Right renal cortex interstitium (tissue), 3 donors: ENCODE measurements around the gene OSMR. TPM values are rescaled to one million over a fixed set of nuclear protein-coding genes. Genes with fewer than 3 reads are reported as not detected.
"Not testable (repeated sequence)": the region's sequence is repeated elsewhere in the genome, so short reads cannot be mapped to it uniquely, and the experiment has no call there.

ENCODE experiments used
- DNase-seq, 3 donors: peaks; one replicate each; pipeline ENCODE4 v3.0.0-alpha.2; 2013; ENCODE audit warnings: low read depth in 3 of 3, low spot score in 2 of 3
- polyA plus RNA-seq, 3 donors: library from polyadenylated mRNA; unstranded; fragments of 120-200 nt; gene quantifications; one replicate each; pipeline ENCODE4 v1.2.1, GENCODE V29; 2013; ENCODE audit not compliant: insufficient read length in 3 of 3

OSMR gene
- polyA plus RNA-seq, 3 donors, result 8.4 to 10.7 (median 9.8) TPM

DNA sequence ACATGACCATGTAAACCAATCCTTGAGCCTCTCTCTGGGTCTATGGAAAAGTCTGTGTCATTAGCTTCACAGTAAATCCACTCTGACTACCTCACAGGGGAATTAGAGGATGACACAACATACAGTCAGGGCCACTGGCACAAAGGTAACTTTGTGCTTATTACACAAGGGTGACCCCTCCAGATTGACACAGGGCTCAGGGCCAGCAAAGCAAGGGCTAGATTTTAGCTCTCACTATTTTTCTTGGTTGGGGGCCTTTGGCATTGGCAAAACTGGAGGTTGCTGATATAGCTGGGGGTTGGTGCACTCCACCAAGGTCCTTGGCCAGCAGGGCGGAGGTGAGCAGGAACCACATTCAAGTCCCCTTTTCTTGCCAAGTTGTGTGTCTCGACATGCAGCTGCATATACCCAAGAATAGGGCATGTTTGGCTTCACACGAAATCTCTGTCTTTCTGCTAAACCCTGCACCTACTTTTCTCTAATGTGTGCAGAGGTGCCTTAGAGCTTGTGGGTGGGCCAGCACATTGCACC, 15.2 kb upstream of the OSMR start:
- no peak for DNase-seq

DNA sequence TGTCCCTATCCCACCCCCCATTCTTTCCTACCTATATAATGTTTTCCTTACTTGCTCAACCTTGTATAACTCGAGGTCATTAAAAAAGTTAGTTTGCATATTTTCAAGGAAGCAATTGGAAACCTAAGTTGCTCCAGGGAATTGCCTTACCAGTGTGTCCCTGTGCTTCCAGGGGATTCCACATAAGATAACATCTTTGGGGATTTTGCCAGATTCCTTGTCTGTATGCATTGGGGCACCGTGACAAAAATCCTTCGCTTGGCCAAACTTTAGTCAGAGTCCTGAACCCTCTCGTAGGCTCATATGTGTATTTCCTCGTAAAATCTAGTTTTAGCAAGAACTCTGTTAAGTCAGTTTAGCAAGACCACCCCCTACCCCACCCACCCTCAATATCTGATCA, 14.7 kb upstream of the OSMR start:
- DNase-seq, result no peak

DNA sequence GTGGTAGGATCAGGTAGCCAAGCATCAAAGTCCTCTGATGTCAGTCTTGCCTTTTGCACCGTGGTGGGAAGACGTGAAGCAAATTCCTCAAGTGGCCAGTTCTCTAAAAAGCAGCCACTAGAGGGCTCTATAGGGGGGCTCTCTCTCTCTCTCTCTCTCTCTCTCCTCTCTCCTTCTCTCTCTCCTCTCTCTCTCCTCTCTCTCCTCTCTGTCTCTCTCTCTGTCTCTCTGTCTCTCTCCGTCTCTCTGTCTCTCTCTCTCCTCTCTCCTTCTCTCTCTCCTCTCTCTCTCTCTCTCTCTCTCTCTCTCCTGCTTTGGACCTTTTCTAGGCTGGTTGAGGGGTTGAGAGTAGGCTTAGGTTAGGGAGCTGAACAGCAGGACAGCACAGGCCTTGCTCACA, 13.9 kb upstream of the OSMR start:
- DNase-seq, result no peak

DNA sequence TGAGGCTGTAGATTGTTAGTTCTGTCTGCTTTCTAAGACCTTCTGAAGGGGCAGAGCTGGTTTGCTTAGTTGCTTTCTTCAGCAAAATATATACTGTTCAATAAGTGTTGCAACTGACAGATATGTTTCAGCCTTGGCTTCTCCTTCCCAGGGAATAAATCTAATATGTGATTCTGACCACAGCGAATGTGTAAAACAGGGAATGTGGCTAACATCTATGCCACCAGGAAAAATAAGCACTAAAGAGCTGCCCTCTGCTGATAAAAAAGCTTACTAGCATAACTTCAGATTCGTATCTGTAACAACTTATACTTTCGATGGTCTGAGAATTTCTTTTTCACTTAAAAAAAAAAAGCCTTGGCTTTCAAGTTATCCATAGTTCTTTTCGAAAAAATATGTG, 13.0 kb upstream of the OSMR start:
- DNase-seq, result no peak

- DNase-seq, result no peak
Observed at GRCh38 chr5:38835887-38836286, 9.9 kb upstream of the OSMR start.

DNA sequence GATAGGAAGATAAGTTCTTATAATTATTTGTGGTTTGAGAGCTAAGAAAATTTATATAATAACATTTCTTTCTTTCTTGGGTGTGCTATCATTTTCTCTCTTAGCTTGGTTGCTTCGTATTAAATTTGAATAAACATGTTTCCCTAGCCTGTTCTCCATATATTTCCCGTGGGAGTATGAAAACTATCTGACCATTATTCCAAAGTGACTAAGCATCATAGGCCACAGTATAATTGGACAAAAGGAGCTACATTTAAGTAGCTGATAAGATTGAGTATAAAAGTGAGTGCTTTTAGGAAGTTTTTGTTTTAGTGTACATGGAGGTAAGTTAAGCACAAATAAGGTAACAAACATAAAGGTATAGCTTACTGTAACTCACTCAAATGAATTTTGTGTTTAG, 8.4 kb upstream of the OSMR start:
- no peak for DNase-seq

- no peak for DNase-seq
Observed at GRCh38 chr5:38837932-38838331, 7.9 kb upstream of the OSMR start.

DNA sequence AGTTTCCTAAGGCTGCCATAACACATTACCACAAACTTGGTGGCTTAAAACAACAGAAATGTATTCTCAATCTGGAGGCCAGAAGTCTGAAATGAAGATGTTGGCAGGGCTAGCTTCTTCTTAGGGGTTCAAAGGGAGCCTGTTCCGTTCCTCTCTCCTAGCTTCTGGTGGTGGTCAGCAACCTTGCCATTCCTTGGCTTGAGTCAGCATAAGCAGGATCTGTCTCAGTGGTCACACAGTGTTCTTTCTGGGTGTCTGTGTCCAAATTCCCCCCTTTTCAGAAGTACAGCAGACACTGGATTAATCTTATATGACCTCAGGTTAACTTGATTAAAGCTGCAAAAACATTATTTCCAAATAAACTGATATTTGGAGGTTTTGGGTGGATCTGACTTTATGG, 2.1 kb upstream of the OSMR start:
- no peak for DNase-seq

DNA sequence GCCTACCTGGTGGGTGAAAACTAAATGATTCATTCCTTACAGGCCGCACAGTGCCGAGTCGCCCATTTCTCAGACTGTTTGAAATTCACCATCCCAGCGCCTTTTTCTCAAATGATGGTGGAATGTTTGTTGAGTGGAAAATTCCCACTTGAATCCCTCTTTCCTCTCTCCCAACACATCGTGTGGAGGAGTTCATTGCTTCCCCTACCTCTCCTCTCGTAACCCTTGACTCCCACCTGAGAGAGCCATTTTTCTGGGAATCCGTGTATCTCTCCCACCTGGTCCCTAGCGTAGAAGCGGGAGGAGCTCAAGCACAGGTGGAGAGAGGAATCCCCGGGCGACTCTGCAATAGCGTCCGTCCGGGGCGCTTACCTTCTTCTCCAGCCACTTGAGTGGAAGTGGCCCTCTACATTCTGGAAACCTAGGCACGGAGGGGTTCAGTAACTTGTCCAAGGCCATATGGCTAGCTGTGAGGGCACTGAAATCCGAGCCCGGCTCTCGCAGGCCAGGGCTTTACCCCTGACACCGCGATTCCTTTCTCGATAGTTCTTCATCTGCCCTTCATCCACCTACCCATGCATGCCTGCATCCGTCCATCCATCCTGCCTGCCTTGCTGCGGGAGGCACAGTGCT, 683 bp downstream of the OSMR start:
- DNase-seq, result no peak

GRCh38 chr5:38847559-38848347, 1.9 kb downstream of the OSMR start:
- no peak for DNase-seq

DNA sequence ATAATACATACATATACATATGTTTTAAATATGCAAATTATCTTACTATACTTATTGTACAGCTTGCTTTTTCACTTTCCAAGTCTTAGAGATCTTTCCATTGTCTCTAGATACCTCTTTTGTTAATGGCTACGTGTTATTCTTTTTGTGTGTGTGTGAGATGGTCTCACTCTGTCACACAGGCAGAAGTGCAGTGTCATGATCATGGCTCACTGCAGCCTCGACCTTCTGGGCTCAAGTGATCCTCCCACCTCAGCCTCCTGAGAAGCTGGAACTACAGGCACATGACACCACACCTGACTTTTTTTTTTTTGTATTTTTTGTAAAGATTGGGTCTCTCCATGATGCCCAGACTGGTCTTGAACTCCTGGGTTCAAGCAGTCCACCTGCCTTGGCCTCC, 2.8 kb downstream of the OSMR start:
- no peak for DNase-seq

DNA sequence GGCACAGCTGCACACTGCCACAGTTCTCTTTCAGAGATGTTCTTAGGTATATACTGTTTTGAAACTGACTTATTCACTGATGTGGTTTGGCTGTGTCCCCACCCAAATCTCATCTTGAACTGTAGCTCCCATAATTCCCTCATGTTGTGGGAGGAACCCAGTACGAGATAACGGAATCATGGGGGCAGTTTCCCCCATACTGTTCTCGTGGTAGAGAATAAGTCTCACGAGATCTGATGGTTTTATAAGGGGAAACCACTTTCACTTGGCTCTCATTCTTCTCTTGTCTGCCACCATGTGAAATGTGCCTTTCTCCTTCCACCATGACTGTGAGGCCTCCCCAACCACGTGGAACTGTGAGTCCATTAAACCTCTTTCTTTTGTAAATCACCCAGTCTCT, 5.8 kb downstream of the OSMR start:
- not testable (repeated sequence) for DNase-seq

DNA sequence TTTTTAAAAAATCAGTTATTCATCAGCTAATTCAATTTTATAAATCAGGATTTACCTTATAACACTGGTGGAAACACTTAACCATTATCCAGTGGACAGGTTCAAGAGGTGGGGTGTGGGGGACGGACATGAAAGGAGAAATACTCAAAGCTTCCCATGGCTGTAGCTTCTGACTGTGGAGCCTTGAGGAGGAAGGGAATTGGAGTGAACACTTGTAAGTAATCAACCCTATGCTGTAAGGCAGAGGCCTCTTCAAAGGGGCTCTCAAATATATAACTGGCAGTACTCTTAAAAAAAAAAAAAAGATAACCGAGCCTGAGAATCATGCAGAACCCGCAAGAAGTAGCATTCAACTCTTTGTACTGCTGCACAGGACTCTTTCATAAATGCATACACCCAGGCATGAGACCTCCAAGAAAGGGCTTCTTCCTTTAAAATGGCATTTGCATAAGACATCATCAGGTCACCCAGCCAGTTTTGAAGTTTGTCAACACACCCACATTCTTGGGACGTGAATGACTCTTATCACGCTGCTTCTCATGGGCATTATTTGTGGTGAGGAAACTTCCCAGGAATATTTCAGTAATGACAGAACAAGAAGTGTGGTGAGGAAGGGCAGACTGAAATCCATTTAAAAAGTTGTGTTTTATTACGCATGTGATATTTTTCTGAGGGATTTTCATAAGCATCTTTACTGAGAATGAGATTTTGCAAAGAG, 8.1 kb downstream of the OSMR start:
- no peak for DNase-seq

DNA sequence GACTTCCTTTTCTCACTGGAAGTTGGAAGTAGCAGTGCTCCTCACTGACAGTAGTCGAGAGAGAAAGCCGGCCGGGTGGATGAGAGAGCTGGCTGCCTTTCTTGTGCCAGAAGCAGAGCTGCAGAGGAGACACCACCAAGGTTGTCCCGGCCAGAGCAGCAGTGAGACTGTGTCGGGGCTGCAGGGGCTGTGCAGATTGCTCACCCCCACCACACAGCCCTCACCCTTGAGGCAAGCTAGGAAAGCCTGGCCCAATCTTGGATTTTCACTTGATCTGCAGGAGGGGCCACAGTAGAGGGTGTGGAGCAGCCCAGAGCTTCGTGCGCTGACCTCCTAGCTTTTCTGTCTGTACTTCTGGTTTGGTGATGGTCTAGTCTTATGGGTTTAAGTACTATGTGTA, 9.1 kb downstream of the OSMR start:
- no peak for DNase-seq

- no peak for DNase-seq
Observed at GRCh38 chr5:38856660-38857059, 10.8 kb downstream of the OSMR start.

- no peak for DNase-seq
Observed at GRCh38 chr5:38858839-38859238, 13.0 kb downstream of the OSMR start.

GRCh38 chr5:38861986-38862770, 16.4 kb downstream of the OSMR start:
- not testable (repeated sequence) for DNase-seq

DNA sequence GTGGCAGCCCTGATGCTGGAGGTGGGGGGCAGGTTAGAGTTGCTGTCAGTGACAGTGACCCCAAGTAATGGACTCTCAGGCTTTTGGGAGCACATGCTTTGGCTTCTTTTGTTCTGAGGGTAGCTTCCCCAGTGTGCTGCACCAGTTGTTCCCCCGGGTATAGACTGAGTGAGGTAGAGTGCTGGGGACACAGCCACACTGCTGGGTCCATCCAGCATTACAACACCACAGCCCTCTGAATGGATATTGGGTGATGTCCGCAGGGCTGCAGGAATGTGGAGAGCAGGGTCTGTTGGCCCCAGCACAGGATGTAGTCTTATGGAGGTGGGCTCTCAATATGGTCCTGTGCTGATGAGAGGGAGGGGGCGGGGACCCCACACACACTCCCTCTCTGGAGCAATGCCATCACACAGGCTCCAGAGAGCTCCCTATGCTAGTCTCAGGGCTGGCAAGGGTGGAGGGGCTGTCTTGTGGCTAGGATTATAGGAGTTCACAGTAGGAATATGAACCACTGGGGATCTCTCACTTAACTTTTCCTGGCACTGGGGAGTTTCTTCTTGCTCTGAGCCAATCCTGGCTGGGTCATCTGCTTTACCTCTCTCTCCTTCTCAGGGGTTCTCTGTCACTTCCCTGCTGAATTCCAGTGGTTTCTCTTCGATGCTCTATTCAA, 20.7 kb downstream of the OSMR start:
- no peak for DNase-seq

DNA sequence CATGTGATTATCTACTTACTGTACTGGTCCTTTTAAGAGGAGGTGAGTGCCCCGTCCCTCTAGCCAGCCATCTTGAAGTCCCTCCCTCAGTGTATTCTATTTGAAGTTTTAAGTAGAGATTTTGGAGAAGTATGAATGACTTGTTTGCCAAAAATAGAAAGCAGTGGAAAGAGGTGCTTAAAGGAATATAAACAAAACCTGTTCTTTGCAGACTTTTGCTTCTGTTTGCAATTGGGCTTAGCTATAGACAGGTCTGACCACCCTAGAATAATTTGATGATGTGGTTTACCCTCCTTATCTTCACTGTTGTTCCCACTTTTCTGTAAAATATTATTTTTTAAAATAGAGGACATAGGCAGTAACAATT, 21.2 kb downstream of the OSMR start:
- DNase-seq, result no peak

DNA sequence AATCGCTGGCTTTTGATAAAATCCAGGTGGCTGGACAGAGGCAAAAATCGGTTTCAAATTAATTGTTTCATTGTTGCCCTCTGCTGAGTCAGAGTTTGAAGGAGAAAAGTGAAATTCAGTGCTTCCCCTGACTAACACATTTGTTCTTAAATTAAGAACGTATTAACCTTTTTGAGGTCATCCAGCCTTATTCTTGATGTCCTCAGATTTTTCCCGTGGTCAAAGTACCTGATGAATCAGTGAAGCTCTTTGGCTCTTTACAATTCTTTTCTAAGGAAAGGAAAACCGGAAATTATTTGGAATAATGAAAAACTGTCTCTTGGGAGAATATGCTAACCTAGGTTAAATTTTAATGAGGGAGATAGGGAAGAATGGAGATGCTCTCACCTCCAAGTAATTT, 21.6 kb downstream of the OSMR start:
- DNase-seq, result no peak
